GM21786 (cell line): ENCODE data around the gene GNAQ.

Experiments used
- ATAC-seq: cut with Tn5 transposase; IDR thresholded peaks from one replicate; pipeline ENCODE4 v1.9.1; 2021; ENCODE audit not compliant: unreplicated experiment

Gene GNAQ

GRCh38 chr9:78004478-78005229 lies 27.0 kb downstream of the GNAQ start:
- no peak for ATAC-seq

GRCh38 chr9:78003730-78004129 lies 27.9 kb downstream of the GNAQ start:
- no peak for ATAC-seq

GRCh38 chr9:78001946-78002731 lies 29.5 kb downstream of the GNAQ start:
- no peak for ATAC-seq

GRCh38 chr9:78000221-78000620 lies 31.4 kb downstream of the GNAQ start:
- ATAC-seq: no peak

- ATAC-seq: no peak
Observed at GRCh38 chr9:77999231-77999631, 32.4 kb downstream of the GNAQ start.

- ATAC-seq: no peak
Observed at GRCh38 chr9:77997611-77998284, 33.9 kb downstream of the GNAQ start.

GRCh38 chr9:77996696-77997095 lies 34.9 kb downstream of the GNAQ start:
- ATAC-seq: no peak

GRCh38 chr9:77991191-77991590 lies 40.4 kb downstream of the GNAQ start:
- ATAC-seq: no peak

- no peak for ATAC-seq
Observed at GRCh38 chr9:77989909-77990308, 41.7 kb downstream of the GNAQ start.

- no peak for ATAC-seq
Observed at GRCh38 chr9:77989458-77989857, 42.2 kb downstream of the GNAQ start.

- ATAC-seq: no peak
Observed at GRCh38 chr9:77988630-77989029, 43.0 kb downstream of the GNAQ start.

GRCh38 chr9:77987880-77988525 lies 43.6 kb downstream of the GNAQ start:
- no peak for ATAC-seq

- no peak for ATAC-seq
Observed at GRCh38 chr9:77987081-77987656, 44.4 kb downstream of the GNAQ start.

- ATAC-seq: no peak
Observed at GRCh38 chr9:77985996-77986395, 45.6 kb downstream of the GNAQ start.

GRCh38 chr9:77983320-77983662 lies 48.3 kb downstream of the GNAQ start:
- no peak for ATAC-seq

- ATAC-seq: no peak
Observed at GRCh38 chr9:77982581-77983319, 48.9 kb downstream of the GNAQ start.

GRCh38 chr9:77981907-77982306 lies 49.7 kb downstream of the GNAQ start:
- no peak for ATAC-seq

GRCh38 chr9:77981332-77981731 lies 50.3 kb downstream of the GNAQ start:
- ATAC-seq: peak; percentile 42

GRCh38 chr9:77980622-77981021 lies 51.0 kb downstream of the GNAQ start:
- ATAC-seq: no peak

GRCh38 chr9:77978086-77978781 lies 53.4 kb downstream of the GNAQ start:
- ATAC-seq: no peak
